Posterior cingulate gyrus (tissue), 11 donors: ENCODE measurements around the gene MILR1.
"Not testable (repeated sequence)": the region's sequence is repeated elsewhere in the genome, so short reads cannot be mapped to it uniquely, and the experiment has no call there.

Experiments used
- DNase-seq, 10 donors: peaks; one replicate each; pipeline versions ENCODE4 v3.0.0 to v3.0.0-alpha.2; 2020 to 2021; ENCODE audit warnings: mixed read lengths in 3 of 10
- intact Hi-C: fragments of 100-400 bp; cut with DNase I; formaldehyde crosslinking; loops from one replicate; pipeline ENCODE4 v1.15.1; 2023

The MILR1 gene

GRCh38 chr17:64466019-64466735, 17.3 kb downstream of the MILR1 start:
- intact Hi-C loops: no loop called here
- no peak for DNase-seq

- intact Hi-C loops, DNase-seq: not testable (repeated sequence)
Measured at GRCh38 chr17:64466834-64467233, 17.9 kb downstream of the MILR1 start.

DNA sequence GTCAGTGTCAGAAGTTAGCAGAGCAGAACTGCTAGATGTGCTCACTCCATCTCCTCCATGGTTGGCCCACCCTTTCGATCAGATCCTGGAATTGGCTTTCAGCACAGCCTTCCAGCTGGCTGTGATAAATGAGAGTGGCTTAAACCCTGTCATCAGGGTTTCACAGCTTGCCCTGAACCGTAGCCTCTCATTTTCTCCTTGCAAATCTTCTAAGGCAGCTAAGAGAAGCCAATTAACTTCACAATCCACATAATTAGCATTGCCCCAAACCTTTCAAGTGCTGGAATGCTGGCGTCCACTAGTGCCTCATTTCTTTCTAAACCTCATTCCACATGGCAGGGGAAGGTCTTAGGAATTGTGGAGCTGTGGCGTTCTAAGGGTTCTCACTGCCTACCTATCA, 21.7 kb downstream of the MILR1 start:
- DNase-seq: no peak
- intact Hi-C loops: no loop called here

- intact Hi-C loops: no loop called here
- no peak for DNase-seq
Measured at GRCh38 chr17:64471440-64471839, 22.5 kb downstream of the MILR1 start.

DNA sequence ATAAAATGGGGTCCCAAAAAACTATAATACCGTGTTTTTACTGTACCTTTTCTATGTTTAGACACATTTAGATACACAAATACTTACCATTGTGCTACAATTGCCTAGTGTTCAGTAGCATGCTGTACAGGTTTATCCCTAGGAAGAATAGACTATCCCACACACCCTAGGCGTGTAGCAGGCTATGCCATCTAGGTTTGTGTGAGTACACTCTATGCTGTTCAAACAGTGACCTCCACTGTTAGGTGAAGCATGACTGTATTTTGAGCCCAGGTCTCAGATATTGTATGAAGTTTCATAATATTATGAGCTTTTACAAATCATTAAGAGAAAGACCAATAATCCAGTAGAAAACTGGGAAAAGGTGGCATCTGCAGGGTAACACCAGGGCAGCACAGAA, 23.6 kb downstream of the MILR1 start:
- DNase-seq: no peak

GRCh38 chr17:64477849-64478248, 28.9 kb downstream of the MILR1 start:
- intact Hi-C loops: no loop called here
- no peak for DNase-seq

More for the DNA sequence above, 23.6 kb downstream of the MILR1 start:
- intact Hi-C loops: no loop called here

DNA sequence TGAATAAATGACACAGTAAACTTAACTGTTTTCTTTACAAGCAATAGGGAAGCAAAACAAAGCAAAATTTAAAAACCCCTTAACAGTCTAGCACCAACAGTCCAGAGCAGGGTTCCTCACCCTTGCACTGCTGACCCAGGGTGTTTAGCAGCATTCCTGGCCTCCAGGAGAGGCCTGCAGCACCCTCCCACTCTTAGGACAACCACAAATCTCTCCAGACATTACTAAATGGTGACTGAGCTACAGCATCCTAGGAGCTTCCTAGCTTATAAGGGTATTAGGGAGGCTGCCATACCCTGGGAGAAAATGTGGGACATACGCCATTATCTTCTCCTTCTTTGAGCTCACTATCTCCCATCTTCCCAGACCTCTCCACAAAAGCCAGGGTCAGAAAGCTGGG, 32.0 kb downstream of the MILR1 start:
- DNase-seq: no peak
- intact Hi-C loops: no loop called here

GRCh38 chr17:64484380-64484779, 35.5 kb downstream of the MILR1 start:
- no peak for DNase-seq
- intact Hi-C loops: no loop called here

GRCh38 chr17:64488301-64488700, 39.4 kb downstream of the MILR1 start:
- no peak for DNase-seq
- intact Hi-C loops: no loop called here

GRCh38 chr17:64491034-64491860, 42.3 kb downstream of the MILR1 start:
- DNase-seq: no peak
- intact Hi-C loops: loop anchor here (5.0 kb wide), 1 partner anchor 69 kb away; no protein-coding TSS in a partner anchor

- DNase-seq: no peak
- intact Hi-C loops: loop anchor here (5.0 kb wide), 1 partner anchor 70 kb away; no protein-coding TSS in a partner anchor
Measured at GRCh38 chr17:64491994-64492393, 43.1 kb downstream of the MILR1 start.

- intact Hi-C loops: loop anchor here (5.0 kb wide), 1 partner anchor 70 kb away; no protein-coding TSS in a partner anchor
- DNase-seq: no peak
Measured at GRCh38 chr17:64492481-64493109, 43.7 kb downstream of the MILR1 start.

DNA sequence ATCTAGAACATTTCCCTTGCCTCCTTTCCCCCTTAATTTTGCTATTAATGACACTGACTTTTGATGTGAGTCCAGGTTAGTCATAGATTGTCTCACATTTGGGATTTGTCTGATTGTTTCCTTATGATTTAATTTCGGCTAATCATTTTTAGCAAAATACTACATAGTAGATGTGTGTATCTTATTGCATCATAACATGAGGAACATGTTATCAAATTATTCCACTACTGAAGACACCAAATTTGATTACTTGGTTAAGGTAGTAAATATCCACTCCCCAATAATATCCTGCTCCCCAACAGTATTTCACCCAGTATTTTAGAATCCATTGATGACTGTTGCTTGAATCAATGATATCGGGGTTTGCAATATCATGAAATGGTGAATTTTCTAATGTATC, 45.2 kb downstream of the MILR1 start:
- intact Hi-C loops: loop anchor here (5.0 kb wide), 1 partner anchor 72 kb away; no protein-coding TSS in a partner anchor
- DNase-seq: no peak

DNA sequence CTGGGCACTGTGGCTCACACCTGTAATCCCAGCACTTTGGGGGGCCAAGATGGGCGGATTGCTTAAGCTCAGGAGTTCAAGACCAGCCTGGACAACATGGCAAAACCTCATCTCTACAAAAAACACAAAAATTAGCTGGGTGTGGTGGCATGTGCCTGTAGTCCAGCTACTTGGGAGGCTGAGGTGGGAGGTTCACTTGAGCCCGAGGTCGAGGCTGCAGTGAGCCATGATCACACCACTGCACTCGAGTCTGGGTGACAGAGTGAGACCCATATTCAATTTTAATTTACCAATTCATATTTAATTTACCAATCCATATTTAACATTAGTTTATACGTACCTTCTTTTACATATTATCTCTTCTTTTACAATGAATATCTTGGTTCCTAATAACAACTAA, 46.4 kb downstream of the MILR1 start:
- DNase-seq, intact Hi-C loops: not testable (repeated sequence)

GRCh38 chr17:64496348-64496785, 47.5 kb downstream of the MILR1 start:
- intact Hi-C loops: no loop called here
- no peak for DNase-seq

DNA sequence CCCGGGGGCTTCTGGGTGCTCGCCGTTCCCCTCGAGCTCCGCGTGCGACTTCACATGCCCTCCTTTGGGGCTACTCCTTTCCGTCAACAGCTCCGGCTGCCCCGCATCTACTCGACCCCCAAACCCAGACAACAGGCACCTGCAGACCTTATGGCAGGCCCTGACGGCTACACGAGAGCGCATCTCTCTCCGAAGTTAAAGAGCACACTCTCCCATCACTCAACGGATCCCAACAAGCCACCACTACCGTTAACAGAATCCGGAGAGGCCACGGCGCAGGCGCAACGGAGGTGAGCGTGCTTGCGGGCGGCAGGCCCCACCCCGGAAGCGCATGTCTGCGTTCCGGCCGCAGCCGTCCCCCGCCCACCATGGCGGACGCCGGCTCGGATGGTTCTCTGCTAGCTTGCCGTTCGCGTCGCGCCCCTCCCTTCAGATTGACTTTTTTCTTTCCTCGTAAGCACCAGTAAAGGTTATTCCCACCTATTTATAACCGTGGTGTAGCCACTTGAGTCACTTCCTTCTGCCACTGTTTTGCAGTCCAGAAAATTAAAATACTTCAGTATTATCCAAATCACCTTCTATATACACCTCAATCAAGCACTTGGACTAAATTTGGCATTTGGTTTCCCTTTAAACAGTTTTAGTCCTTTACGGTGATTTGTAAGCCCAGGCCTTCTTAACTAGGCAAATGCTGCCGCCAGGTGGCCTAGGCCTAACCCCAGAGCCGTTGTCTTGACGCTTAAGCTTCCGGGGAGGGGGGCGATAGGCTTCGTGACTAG, 48.1 kb downstream of the MILR1 start, which contains the start of gene POLG2:
Gene POLG2 (minus strand): TSS at position 269 of the 779 bp plus-strand sequence. CDS start 86 bp downstream, at position 183.
- peak; percentile 84 to 99 (median 92) for DNase-seq
- intact Hi-C loops: no loop called here

DNA sequence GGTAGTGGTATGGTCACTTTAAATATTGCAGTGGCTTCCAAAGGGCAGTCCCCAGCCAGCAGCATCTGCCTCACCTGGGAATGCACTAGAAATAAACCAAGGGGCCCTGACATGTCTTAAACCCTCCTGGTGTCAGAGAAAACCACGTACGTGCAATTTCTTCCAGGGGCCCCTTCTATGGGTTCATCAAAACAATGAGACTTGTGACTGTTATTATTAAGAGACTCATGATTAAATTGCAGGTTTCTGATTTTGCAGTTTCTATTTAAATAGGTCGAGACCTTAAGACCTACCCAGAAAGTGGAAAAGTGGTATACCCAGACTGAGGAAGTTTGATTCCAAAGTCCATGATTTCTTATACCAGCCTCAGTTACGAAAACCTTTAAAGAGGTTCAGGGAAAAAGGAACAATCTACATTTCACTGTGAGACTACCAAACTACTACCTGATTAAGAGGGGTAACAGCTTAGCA, 48.7 kb downstream of the MILR1 start:
- intact Hi-C loops: no loop called here
- no peak for DNase-seq

DNA sequence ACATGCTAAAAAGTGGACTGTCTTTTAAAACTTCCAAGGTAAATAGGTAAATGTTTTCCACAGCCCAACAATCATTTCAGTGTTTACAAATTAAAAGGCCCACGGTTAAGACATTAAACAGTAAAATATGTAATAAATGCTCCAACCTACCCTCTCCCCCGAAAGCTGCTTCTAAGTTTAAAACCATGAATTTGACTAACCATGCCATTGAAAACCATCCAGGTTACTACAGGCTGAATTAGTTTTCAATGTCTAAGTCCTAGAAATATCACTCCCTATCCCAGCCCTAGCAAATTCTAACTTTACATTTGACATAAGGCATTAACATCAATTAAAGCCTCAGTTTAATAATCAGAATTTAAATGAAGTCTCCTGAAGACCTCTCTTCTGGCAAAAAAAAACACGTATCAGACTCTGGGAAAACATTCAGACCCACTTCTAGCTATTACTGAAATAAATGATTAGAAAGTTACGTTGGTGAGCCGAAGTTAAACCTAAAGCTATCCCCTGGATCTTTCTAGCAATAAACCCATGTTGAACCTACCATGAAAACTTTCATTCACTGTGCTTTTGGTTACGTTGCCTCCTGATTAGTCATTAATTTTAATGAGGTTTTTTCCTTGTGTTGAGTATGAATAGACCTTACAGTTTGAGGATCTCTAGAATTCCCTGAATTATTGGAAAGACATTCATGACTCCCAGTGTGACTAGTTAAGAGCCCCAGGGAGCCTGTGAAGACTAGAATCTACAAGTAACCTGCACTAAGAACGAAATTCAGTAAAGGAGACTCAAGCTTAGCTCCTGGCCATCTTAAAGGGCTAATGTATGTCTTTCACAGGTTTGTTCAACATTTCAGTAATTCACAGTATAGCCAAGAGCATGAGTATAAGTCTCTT, 49.6 kb downstream of the MILR1 start:
- DNase-seq: no peak
- intact Hi-C loops: no loop called here
